HG02571 (cell line): ENCODE results near the gene MAN1A1.
A peak's percentile ranks its signal among the peaks of the same experiment; 100 is the strongest.

Experiments
- ATAC-seq: cut with Tn5 transposase; IDR thresholded peaks from one replicate; pipeline ENCODE4 v1.9.1; 2021; ENCODE audit warnings: mild to moderate bottlenecking, moderate library complexity; ENCODE audit not compliant: unreplicated experiment

MAN1A1 gene

GRCh38 chr6:119327810-119328209 lies 21.8 kb downstream of the MAN1A1 start:
- ATAC-seq = no peak

GRCh38 chr6:119326291-119327005 lies 23.1 kb downstream of the MAN1A1 start:
- no peak for ATAC-seq

DNA sequence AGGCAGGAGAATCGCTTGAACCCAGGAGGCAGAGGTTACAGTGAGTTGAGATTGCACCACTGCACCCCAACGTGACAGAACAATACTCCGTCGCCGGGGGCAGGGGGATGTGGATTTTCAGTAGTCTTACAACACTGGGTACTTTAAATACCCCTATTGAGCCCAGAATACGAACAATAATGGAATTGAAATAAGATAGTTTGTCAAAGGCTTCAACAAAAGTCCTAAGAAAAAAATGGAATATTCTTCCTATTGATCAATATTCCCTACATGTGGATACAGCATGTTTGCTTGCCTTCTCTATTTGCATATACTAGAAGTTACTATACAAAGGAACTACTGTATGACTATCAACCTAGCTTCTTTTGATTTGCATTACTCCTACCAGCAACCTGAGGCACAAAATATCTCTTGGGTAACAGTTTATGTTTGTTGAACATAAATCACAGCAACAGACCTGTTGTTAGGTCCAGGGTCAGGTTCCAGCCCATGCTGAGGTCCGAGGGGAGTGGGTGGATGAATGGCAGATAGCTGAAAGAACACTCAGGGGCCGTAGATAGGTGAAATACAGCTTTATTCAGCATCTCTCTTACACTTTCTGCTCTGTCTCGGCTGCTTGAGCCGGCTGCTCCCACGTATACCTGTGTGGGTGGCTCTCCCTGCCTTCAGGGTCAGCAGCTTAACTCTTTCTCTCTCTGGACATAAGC lies 23.8 kb downstream of the MAN1A1 start:
- ATAC-seq = no peak

DNA sequence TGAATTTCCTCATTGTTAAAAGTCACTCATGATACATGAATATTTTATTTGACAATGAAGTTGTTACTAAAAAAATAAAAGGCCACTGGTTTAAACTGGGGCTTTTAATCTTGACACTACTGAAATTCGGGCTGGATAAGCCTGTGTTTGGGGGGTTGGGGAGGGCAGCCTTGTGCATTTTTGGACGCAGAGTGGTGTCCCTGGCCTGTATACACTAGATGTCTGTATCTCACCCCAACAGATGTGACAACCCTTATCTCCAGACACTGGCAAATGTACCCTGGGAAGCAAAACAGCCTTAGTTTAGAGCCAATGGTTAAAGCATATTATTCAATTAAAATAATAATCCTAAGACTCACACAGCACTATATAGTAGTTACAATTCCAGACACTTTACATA lies 24.8 kb downstream of the MAN1A1 start:
- ATAC-seq = no peak

DNA sequence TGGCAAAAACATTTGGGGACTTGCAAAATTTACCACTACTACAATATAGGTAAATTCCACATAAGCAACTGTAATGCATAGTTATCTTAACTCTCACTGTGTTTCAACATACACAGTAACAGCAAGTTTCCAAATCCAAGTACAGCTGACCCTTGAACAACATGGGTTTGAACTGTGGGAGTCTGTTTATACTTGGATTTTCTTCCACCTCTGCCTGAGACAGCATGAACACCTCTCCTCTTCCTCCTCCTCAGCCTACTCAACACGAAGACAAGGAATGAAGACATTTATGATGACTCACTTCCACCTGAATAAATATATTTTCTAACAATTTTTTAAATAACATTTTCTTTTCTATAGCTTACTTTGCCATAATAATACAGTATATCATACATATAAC lies 25.6 kb downstream of the MAN1A1 start:
- no peak for ATAC-seq

GRCh38 chr6:119323478-119323877 lies 26.1 kb downstream of the MAN1A1 start:
- ATAC-seq = no peak

- no peak for ATAC-seq
Observed at GRCh38 chr6:119322715-119323350, 26.7 kb downstream of the MAN1A1 start.

GRCh38 chr6:119322034-119322433 lies 27.5 kb downstream of the MAN1A1 start:
- ATAC-seq = no peak

DNA sequence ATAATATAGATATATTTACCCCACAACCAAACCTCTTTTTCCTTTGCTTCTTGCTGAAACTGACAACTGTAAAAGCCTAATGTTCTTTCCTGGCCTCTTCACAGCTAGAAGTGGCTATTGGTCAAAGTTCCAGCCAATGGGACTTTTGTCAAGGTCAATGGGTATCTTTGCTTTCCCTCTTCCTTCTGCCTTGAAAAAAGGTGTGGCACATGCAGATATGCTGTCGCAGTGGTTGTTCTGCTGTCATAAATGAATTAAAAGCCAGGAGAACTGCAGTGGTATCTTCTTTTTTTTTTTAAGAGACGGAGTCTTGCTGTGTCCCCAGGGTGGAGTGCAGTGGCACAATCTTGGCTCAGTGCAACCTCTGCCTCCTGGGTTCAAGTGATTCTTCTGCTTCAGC lies 29.9 kb downstream of the MAN1A1 start:
- no peak for ATAC-seq

GRCh38 chr6:119318730-119319129 lies 30.8 kb downstream of the MAN1A1 start:
- ATAC-seq = no peak

GRCh38 chr6:119318176-119318575 lies 31.4 kb downstream of the MAN1A1 start:
- ATAC-seq = no peak

DNA sequence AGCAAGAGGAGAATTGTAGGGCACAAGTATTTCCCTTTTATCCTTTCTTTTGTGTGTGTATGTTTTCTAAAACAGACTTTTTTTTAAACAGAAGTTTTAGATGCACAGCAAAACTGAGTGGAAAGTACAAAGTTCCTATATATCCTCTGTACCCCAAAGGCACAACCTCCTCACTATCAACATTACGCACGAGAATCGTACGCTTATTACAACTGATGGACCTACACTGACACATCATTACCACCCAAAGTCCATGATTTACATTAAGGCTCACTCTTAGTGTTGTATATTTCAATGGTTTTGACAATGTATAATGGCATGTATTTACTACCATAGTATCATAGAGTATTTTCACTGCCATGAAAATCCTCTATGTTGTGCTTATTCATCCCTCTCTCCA lies 32.6 kb downstream of the MAN1A1 start:
- no peak for ATAC-seq

- ATAC-seq = peak; percentile 51
Observed at GRCh38 chr6:119314885-119315272, 34.7 kb downstream of the MAN1A1 start.

DNA sequence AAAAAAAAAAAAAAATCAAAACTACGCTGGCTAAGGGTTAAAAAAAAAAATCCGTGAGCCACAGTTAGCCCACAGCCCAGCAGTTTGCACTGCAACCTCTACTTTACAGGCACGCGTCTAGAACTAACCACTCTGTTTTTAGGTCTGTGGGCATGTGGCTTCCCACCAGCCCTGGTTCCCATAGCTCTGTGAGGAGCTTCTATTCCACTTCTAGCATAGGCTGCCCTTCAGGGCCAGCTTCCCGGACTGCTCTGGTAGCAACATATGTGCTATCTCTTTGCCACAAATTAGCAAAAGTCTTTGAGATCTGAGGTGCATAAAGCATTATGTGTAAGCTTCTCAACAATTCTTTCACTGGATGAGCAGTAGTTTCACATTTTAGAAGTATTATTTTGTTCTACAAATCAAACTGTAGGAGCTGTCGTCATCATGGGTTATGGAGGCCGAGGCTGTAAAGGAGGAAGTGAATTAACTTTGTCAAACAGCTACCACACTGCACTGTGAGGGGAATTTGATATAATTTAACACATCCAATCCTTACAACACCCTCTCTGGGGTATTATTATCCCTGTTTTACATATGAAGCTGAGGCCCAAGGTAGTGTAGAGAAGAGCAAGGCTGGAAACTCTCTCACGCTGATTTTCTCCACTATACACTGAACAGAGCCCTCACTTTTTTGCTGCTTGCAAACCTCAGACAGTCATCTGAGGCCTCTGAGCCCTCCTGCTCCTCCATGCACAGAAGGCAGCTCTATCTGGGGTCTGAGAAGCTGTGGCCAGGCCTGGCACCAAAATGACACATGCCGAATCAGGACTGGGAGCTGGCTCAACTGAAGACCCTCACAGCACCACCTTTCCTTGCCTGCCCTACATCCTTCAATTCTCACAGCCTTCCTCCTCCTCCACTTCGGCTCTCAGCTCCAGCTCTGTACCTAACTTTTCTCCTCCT lies 35.4 kb downstream of the MAN1A1 start:
- ATAC-seq = peak; percentile 63

DNA sequence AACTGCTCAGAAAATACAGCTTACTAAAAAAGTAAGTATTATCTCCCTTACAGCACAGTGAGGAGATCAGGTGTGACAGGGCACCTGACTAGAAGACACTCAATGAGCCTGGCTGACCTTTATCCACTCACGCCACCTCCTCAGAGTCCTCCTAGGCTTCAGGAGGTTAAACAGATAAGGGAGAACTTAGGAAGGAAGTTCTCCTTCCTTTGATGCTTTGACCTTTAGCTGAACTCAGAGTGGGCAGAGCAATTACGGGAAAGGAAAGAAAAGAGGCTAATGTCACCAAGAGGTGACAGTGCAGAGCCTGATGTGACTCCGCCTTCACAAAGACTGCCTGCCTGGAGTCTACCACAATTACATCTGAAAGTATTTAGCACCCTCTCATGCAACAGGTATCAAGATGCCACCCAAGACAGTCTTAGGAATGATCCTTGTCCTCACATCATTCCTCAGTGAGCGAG lies 36.7 kb downstream of the MAN1A1 start:
- ATAC-seq = peak; percentile 38

- ATAC-seq = no peak
Observed at GRCh38 chr6:119312441-119312840, 37.1 kb downstream of the MAN1A1 start.

GRCh38 chr6:119311514-119312142 lies 37.9 kb downstream of the MAN1A1 start:
- no peak for ATAC-seq

GRCh38 chr6:119310486-119311036 lies 39.0 kb downstream of the MAN1A1 start:
- ATAC-seq = no peak

GRCh38 chr6:119308991-119309657 lies 40.4 kb downstream of the MAN1A1 start:
- no peak for ATAC-seq
